Esophagus muscularis mucosa (tissue), 4 donors: ENCODE measurements around the gene ATP2B2. TPM values are rescaled to one million over a fixed set of nuclear protein-coding genes. Genes with fewer than 3 reads are reported as not detected.

Experiments used
- DNase-seq: peaks from one replicate; pipeline ENCODE4 v3.0.0-alpha.2; 2017; ENCODE audit errors: extremely low spot score
- H3K27ac ChIP-seq, 4 donors: fragments of 200-600 bp; sonication (generic); replicated peaks in 1 of 4; 1 replicate in 3 of 4; 2 replicates in 1 of 4; pipeline ENCODE4 v1.5.1; 2016 to 2019; ENCODE audit warnings: mild to moderate bottlenecking in 1 of 4
- H3K27me3 ChIP-seq, 4 donors: fragments of 200-600 bp; sonication (generic); one replicate each; pipeline versions ENCODE4 v1.5.1 to v1.6.0; 2016 to 2019
- H3K36me3 ChIP-seq, 4 donors: fragments of 200-600 bp; sonication (generic); one replicate each; pipeline ENCODE4 v1.5.1; 2016 to 2019
- H3K4me1 ChIP-seq, 4 donors: fragments of 200-600 bp; sonication (generic); one replicate each; pipeline ENCODE4 v1.5.1; 2016 to 2019
- H3K4me3 ChIP-seq, 4 donors: fragments of 200-600 bp; sonication (generic); 1 replicate in 2 of 4; 2 replicates in 2 of 4; pipeline ENCODE4 v1.5.1; 2016 to 2019; ENCODE audit warnings: mild to moderate bottlenecking in 4 of 4, moderate library complexity in 1 of 4
- H3K9me3 ChIP-seq, 4 donors: fragments of 200-600 bp; sonication (generic); 1 replicate in 3 of 4; 2 replicates in 1 of 4; pipeline ENCODE4 v1.5.1; 2016 to 2019
- CTCF ChIP-seq, 3 experiments: fragments of 200-600 bp in 2 of 3; fragments of 450-650 bp in 1 of 3; sonication (generic) in 2 of 3; IDR thresholded peaks; one replicate each; pipeline ENCODE4 v1.5.1; 2017 to 2019; ENCODE audit warnings: antibody characterized with exemption in 3 of 3, mild to moderate bottlenecking in 2 of 3, moderate library complexity in 1 of 3
- EP300 ChIP-seq: sonication (generic); formaldehyde crosslinking; IDR thresholded peaks from one replicate; pipeline ENCODE4 v1.6.1; 2017; ENCODE audit warnings: antibody characterized with exemption
- POLR2A ChIP-seq: fragments of 450-650 bp; IDR thresholded peaks from one replicate; pipeline ENCODE4 v1.6.1; 2017; ENCODE audit warnings: antibody characterized with exemption, moderate library complexity, mild to moderate bottlenecking, low read depth
- POLR2AphosphoS5 ChIP-seq, 2 donors: sonication (generic); formaldehyde crosslinking; IDR thresholded peaks; one replicate each; pipeline ENCODE4 v1.6.1; 2017; ENCODE audit warnings: antibody characterized with exemption in 2 of 2
- WGBS: methylation state at CpG from one replicate; pipeline ENCODE4 v1.1.5; 2018; 5-methylcytosine and 5-hydroxymethylcytosine counted together
- intact Hi-C: fragments of 100-400 bp; cut with DNase I; formaldehyde crosslinking; loops from one replicate; pipeline ENCODE4 v1.15.1; 2023
- total RNA-seq, 4 donors: library from RNA; depleted of rRNA; stranded (reverse); fragments of >200 nt; gene quantifications; one replicate each; pipeline versions ENCODE4 v1.1.0 to v1.2.1, GENCODE V29; 2016

The ATP2B2 gene
- total RNA-seq, 4 donors from 2014 or later = under 0.01 to 0.75 (median 0.39) TPM

GRCh38 chr3:10463533-10464434 is 41.6 kb downstream of the ATP2B2 start:
- intact Hi-C loops = no loop called here

GRCh38 chr3:10462641-10463532 is 42.5 kb downstream of the ATP2B2 start:
- WGBS = 67% methylated on average over 10 of the region's 10 CpGs

More at GRCh38 chr3:10463533-10464434, 41.6 kb downstream of the ATP2B2 start:
- Histone ChIP-seq H3K27ac (no peak overlapping the region), H3K27me3 (peaks cover 0 to 49% (median 0%) of the 10 kb centered on the region in 4 donors), H3K9me3 (no peaks in the 10 kb centered on the region), H3K36me3 (no peaks in the 10 kb centered on the region), H3K4me3 (no peak overlapping the region), H3K4me1 (no peaks in the 10 kb centered on the region)
- no peak for TF ChIP-seq POLR2AphosphoS5 (IDR thresholded peaks at IDR 0.05)
- no peak for TF ChIP-seq EP300
- WGBS = 82% methylated on average over 4 of the region's 21 CpGs
- no peak for DNase-seq

GRCh38 chr3:10460951-10461545 is 44.3 kb downstream of the ATP2B2 start:
- H3K27me3 ChIP-seq = peaks cover 0 to 32% (median 0%) of the 10 kb centered on the region in 4 donors
- no peak for TF ChIP-seq POLR2AphosphoS5 (IDR thresholded peaks at IDR 0.05)
- no peak for TF ChIP-seq CTCF (IDR thresholded peaks at IDR 0.05)
- no peak for TF ChIP-seq POLR2A
- TF ChIP-seq EP300 = no peak
- no peaks in the 10 kb centered on the region for H3K36me3 ChIP-seq
- DNase-seq = no peak
- intact Hi-C loops = no loop called here
- no peak overlapping the region for H3K27ac ChIP-seq
- WGBS = 87% methylated on average over 2 of the region's 4 CpGs
- no peaks in the 10 kb centered on the region for H3K9me3 ChIP-seq
- H3K4me1 ChIP-seq = no peaks in the 10 kb centered on the region
- no peak overlapping the region for H3K4me3 ChIP-seq

More at GRCh38 chr3:10462641-10463532, 42.5 kb downstream of the ATP2B2 start:
- intact Hi-C loops = no loop called here
- no peak for DNase-seq
- H3K27ac ChIP-seq = no peak overlapping the region
- no peaks in the 10 kb centered on the region for H3K4me1 ChIP-seq
- no peak for TF ChIP-seq POLR2A
- TF ChIP-seq POLR2AphosphoS5 (IDR thresholded peaks at IDR 0.05) = no peak
- TF ChIP-seq EP300 = no peak
- no peak for TF ChIP-seq CTCF (IDR thresholded peaks at IDR 0.05)
- H3K27me3 ChIP-seq = peaks cover 0 to 40% (median 0%) of the 10 kb centered on the region in 4 donors
- no peaks in the 10 kb centered on the region for H3K9me3 ChIP-seq
- no peak overlapping the region for H3K4me3 ChIP-seq
- no peaks in the 10 kb centered on the region for H3K36me3 ChIP-seq

- TF ChIP-seq EP300 (no peak), CTCF (IDR thresholded peaks at IDR 0.05) (no peak), POLR2AphosphoS5 (IDR thresholded peaks at IDR 0.05) (no peak)
- no peak for DNase-seq
- WGBS = 21% methylated on average over 5 of the region's 5 CpGs
These were observed 45.2 kb downstream of the ATP2B2 start for GRCh38 chr3:10459954-10460754.

More at GRCh38 chr3:10459954-10460754, 45.2 kb downstream of the ATP2B2 start:
- Histone ChIP-seq H3K36me3 (no peaks in the 10 kb centered on the region), H3K27ac (no peak overlapping the region), H3K9me3 (no peaks in the 10 kb centered on the region), H3K4me1 (no peaks in the 10 kb centered on the region), H3K27me3 (peaks cover 0 to 37% (median 0%) of the 10 kb centered on the region in 4 donors), H3K4me3 (no peak overlapping the region)
- intact Hi-C loops = no loop called here
